IMR-90 (cell line): ENCODE data around the gene KRT83. TPM values are rescaled to one million over a fixed set of nuclear protein-coding genes. Genes with fewer than 3 reads are reported as not detected.

Source experiments
- ATAC-seq: fragments of 200-7000 bp; cut with Tn5 transposase; 2 replicates; pipeline ENCODE4 v1.9.1; 2020; ENCODE audit warnings: low read depth, mild to moderate bottlenecking, moderate library complexity
- BruUV-seq: library from RNA; stranded (reverse); fragments of 400-500 nt; replicated peaks from 2 replicates; lab custom pipeline; 2021; lab: Mats Ljungman, UMichigan
- CTCF ChIA-PET: fragments of 300-600 bp; formaldehyde crosslinking; extraction: SDS; loops from one replicate; lab custom pipeline; 2021; ENCODE audit warnings: antibody characterized with exemption; lab: Yijun Ruan, JAX
- POLR2A ChIA-PET: fragments of 300-600 bp; sonication (Branson Sonifier 250); formaldehyde crosslinking; loops from one replicate; lab custom pipeline; 2022; ENCODE audit warnings: antibody characterized with exemption; ENCODE audit not compliant: unreplicated experiment; lab: Charles Lee
- DNase-seq: peaks from one replicate; pipeline ENCODE4 v3.0.0; 2013
- H2AFZ ChIP-seq: replicated peaks from 2 replicates; pipeline ENCODE3; 2013; ENCODE audit warnings: low read length, mild to moderate bottlenecking; ENCODE audit not compliant: poor library complexity
- H2AK5ac ChIP-seq: 2 replicates; pipeline ENCODE4 v1.6.1; 2013; ENCODE audit warnings: low read depth, low read length, inconsistent platforms
- H2AK9ac ChIP-seq: replicated peaks from 2 replicates; pipeline ENCODE3; 2013; ENCODE audit warnings: mild to moderate bottlenecking, low read depth, low read length, moderate library complexity; ENCODE audit not compliant: poor library complexity
- H2BK120ac ChIP-seq: 2 replicates; pipeline ENCODE4 v1.6.1; 2013; ENCODE audit warnings: low read depth, low read length, inconsistent platforms
- H2BK15ac ChIP-seq: 3 replicates; pipeline ENCODE4 v1.6.1; 2013; ENCODE audit warnings: low read depth, low read length, inconsistent platforms
- H2BK20ac ChIP-seq: 2 replicates; pipeline ENCODE4 v1.6.1; 2013; ENCODE audit warnings: low read depth, mild to moderate bottlenecking, inconsistent platforms, low read length, moderate library complexity
- H2BK5ac ChIP-seq: 2 replicates; pipeline ENCODE4 v1.6.1; 2013; ENCODE audit warnings: mild to moderate bottlenecking, low read depth, low read length, inconsistent platforms; ENCODE audit not compliant: poor library complexity, severe bottlenecking
- H3K14ac ChIP-seq: replicated peaks from 2 replicates; pipeline ENCODE4 v1.6.1; 2013; ENCODE audit warnings: low read depth, low read length, inconsistent platforms
- H3K18ac ChIP-seq: 2 replicates; pipeline ENCODE4 v1.6.1; 2013; ENCODE audit warnings: low read depth, low read length, control low read depth
- H3K23ac ChIP-seq: 2 replicates; pipeline ENCODE4 v1.6.1; 2013; ENCODE audit warnings: low read depth, low read length, inconsistent platforms
- H3K27ac ChIP-seq: 2 replicates; pipeline ENCODE4 v1.5.1; 2013; ENCODE audit warnings: mild to moderate bottlenecking, control low read depth, low read length; ENCODE audit not compliant: insufficient read depth
- H3K27me3 ChIP-seq: 2 replicates; pipeline ENCODE4 v1.6.1; 2013; ENCODE audit warnings: low read length; ENCODE audit not compliant: control insufficient read depth, insufficient read depth
- H3K36me3 ChIP-seq: 2 replicates; pipeline ENCODE4 v1.6.1; 2013; ENCODE audit warnings: low read length, mixed read lengths; ENCODE audit not compliant: control insufficient read depth, insufficient read depth
- H3K4ac ChIP-seq: 2 replicates; pipeline ENCODE4 v1.6.1; 2013; ENCODE audit warnings: low read depth, low read length, inconsistent platforms
- H3K4me1 ChIP-seq: 2 replicates; pipeline ENCODE4 v1.6.1; 2013; ENCODE audit warnings: low read length, mixed read lengths; ENCODE audit not compliant: control insufficient read depth, insufficient read depth
- H3K4me2 ChIP-seq: 2 replicates; pipeline ENCODE4 v1.6.1; 2013; ENCODE audit warnings: low read depth, mild to moderate bottlenecking, control low read depth, low read length, moderate library complexity
- H3K4me3 ChIP-seq: 2 replicates; pipeline ENCODE4 v1.5.1; 2013; ENCODE audit warnings: low read depth, mild to moderate bottlenecking, control low read depth, low read length, moderate library complexity; ENCODE audit not compliant: insufficient read depth
- H3K56ac ChIP-seq: 2 replicates; pipeline ENCODE4 v1.6.1; 2013; ENCODE audit warnings: low read length, inconsistent platforms; ENCODE audit not compliant: insufficient read depth; ENCODE audit errors: extremely low read depth
- H3K79me1 ChIP-seq, 2 experiments: 2 replicates each; pipeline ENCODE4 v1.6.1; 2013; ENCODE audit warnings: low read length in 2 of 2, inconsistent platforms in 1 of 2, low read depth in 1 of 2
- H3K9ac ChIP-seq: 2 replicates; pipeline ENCODE4 v1.6.1; 2013; ENCODE audit warnings: low read depth, low read length, control low read depth
- H3K9me1 ChIP-seq: 2 replicates; pipeline ENCODE4 v1.6.1; 2013; ENCODE audit warnings: low read length, inconsistent platforms; ENCODE audit not compliant: insufficient read depth
- H3K9me3 ChIP-seq: 2 replicates; pipeline ENCODE4 v1.6.1; 2013; ENCODE audit warnings: low read length; ENCODE audit not compliant: control insufficient read depth, insufficient read depth
- H4K20me1 ChIP-seq: 2 replicates; pipeline ENCODE4 v1.6.1; 2013; ENCODE audit warnings: low read length, inconsistent platforms; ENCODE audit not compliant: insufficient read depth
- H4K5ac ChIP-seq: 2 replicates; pipeline ENCODE4 v1.6.1; 2013; ENCODE audit warnings: mild to moderate bottlenecking, low read depth, low read length, control low read depth
- H4K8ac ChIP-seq, 2 experiments: 2 replicates each; pipeline ENCODE4 v1.6.1; 2013; ENCODE audit warnings: low read depth in 2 of 2, low read length in 2 of 2, control low read depth in 1 of 2, inconsistent platforms in 1 of 2
- H4K91ac ChIP-seq: 2 replicates; pipeline ENCODE4 v1.6.1; 2013; ENCODE audit warnings: low read depth, low read length, inconsistent platforms; ENCODE audit not compliant: insufficient read depth
- CEBPB ChIP-seq: IDR thresholded peaks from 2 replicates; pipeline ENCODE4 v1.6.1; 2012; ENCODE audit warnings: low read depth, low read length, improper control_type of control experiment
- CHD1 ChIP-seq: IDR thresholded peaks from 2 replicates; pipeline ENCODE4 v1.6.1; 2012; ENCODE audit warnings: low read depth, low read length, improper control_type of control experiment
- FOS ChIP-seq: fragments of 150-350 bp; IDR thresholded peaks from 2 replicates; pipeline ENCODE4 v1.6.1; 2016; ENCODE audit warnings: low read depth, low read length
- MAFK ChIP-seq: IDR thresholded peaks from 2 replicates; pipeline ENCODE4 v1.6.1; 2012; ENCODE audit warnings: low read depth, low read length, improper control_type of control experiment
- MXI1 ChIP-seq: IDR thresholded peaks from 2 replicates; pipeline ENCODE4 v1.6.1; 2012; ENCODE audit warnings: low read depth, mild to moderate bottlenecking, low read length, moderate library complexity, borderline replicate concordance
- NFE2L2 ChIP-seq: fragments of 150-350 bp; IDR thresholded peaks from 2 replicates; pipeline ENCODE4 v1.6.1; 2016; ENCODE audit warnings: low read depth, mild to moderate bottlenecking, low read length
- RCOR1 ChIP-seq: IDR thresholded peaks from 2 replicates; pipeline ENCODE4 v1.6.1; 2012; ENCODE audit warnings: mild to moderate bottlenecking, low read length, improper control_type of control experiment; ENCODE audit not compliant: insufficient replicate concordance
- RFX5 ChIP-seq: IDR thresholded peaks from 2 replicates; pipeline ENCODE4 v1.8.0; 2012; ENCODE audit warnings: low read depth, mild to moderate bottlenecking, low read length, moderate library complexity
- WGBS, 2 experiments: methylation state at CpG; one replicate each; pipeline versions ENCODE4 v1.1.5 to v1.1.7; 2013; ENCODE audit warnings: missing lambda C conversion rate in 2 of 2; ENCODE audit not compliant: insufficient read length in 1 of 2; ENCODE audit errors: extremely low coverage in 2 of 2; 5-methylcytosine and 5-hydroxymethylcytosine counted together
- dilution Hi-C: fragments of 300-500 bp; cut with HindIII; formaldehyde crosslinking; loops from one replicate; pipeline ENCODE4 v1.14.3; 2018; ENCODE audit warnings: low sequenced_read_pairs; ENCODE audit not compliant: unreplicated experiment
- in situ Hi-C: fragments of 300-500 bp; cut with MboI; formaldehyde crosslinking; loops from 3 replicates; pipeline ENCODE4 v1.14.3; 2019; ENCODE audit warnings: low sequenced_read_pairs, inconsistent platforms, mixed read lengths
- intact Hi-C: fragments of 100-400 bp; cut with micrococcal nuclease; formaldehyde crosslinking; loops from 2 replicates; pipeline ENCODE4 v1.10.0; 2022
- polyA plus RNA-seq, 3 experiments: library from polyadenylated mRNA; depleted of rRNA; stranded (reverse); fragments of >200 nt; gene quantifications; 2 replicates each; pipeline ENCODE4 v1.2.3, GENCODE V29; 2012; ENCODE audit warnings: low replicate concordance in 1 of 3
- total RNA-seq: library from RNA; depleted of rRNA; stranded (reverse); fragments of >200 nt; gene quantifications from 2 replicates; pipeline ENCODE4 v1.2.3, GENCODE V29; 2012

KRT83 gene
- total and polyA plus RNA-seq, 2 of the 4 experiments (the other 2 are of a cell fraction) = not detected

DNA sequence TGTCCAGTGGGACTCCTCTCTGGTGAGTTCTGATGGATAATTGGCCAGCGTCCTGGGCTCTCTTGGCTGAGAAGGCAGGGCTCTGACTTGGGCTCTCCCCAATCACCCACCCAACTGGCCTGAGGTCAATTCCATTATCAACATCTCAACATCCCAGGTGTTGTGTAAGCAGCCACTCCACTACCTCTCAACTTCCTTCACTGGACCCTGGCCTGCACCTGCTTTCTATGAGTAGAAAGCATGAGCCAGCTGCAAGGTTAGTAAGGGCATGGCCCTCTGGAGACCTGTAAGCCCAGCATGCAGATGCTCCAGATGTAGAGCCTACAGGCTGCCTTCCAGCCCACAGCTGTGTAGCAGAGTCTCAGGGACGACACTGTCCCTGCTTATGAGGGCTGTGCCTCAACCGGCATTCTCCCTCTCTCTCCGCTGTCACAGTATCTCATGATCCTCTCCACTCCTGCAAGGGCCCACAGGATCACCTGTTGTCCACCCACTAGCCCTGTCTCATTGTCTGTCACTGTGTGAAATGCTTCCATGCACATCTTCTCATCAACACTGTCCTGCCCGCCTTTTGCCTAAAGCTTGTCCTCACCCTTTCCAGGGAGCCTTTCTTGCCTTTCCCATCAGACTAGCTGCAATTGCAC is 24.5 kb downstream of the KRT83 start:
- BruUV-seq = no TSS peak
- no CpG with 5 or more reads among the region's 5 CpGs for WGBS, 2 experiments
- CTCF ChIA-PET = interaction anchor here (1.2 kb wide), 1 partner anchor 18 kb away, joined by 4 read pairs; no protein-coding TSS in a partner anchor

More for the DNA sequence above, 24.5 kb downstream of the KRT83 start:
- H2BK5ac ChIP-seq = no peak overlapping the region
- no peaks in the 10 kb centered on the region for H3K79me1 ChIP-seq
- H3K18ac ChIP-seq = no peak overlapping the region
- H3K23ac ChIP-seq = no peak overlapping the region
- H4K5ac ChIP-seq = no peak overlapping the region
- H3K4me1 ChIP-seq = no peaks in the 10 kb centered on the region
- H3K14ac ChIP-seq = no peak overlapping the region
- no peak for DNase-seq
- H2AK5ac ChIP-seq = no peak overlapping the region
- no peak overlapping the region for H3K56ac ChIP-seq
- H2AFZ ChIP-seq = no peak overlapping the region
- no peak overlapping the region for H3K4me3 ChIP-seq
- H4K8ac ChIP-seq = no peak overlapping the region
- no peak for TF ChIP-seq NFE2L2
- no peak for TF ChIP-seq MXI1
- no peak for TF ChIP-seq CEBPB
- no peak for TF ChIP-seq MAFK
- no peak for TF ChIP-seq CHD1
- no peak for TF ChIP-seq RCOR1
- TF ChIP-seq RFX5 = no peak
- TF ChIP-seq FOS = no peak
- H3K9me1 ChIP-seq = peaks cover 3% of the 10 kb centered on the region; the same call in 1 of the 2 replicates
- no peaks in the 10 kb centered on the region for H3K36me3 ChIP-seq
- in situ Hi-C loops = no loop called here
- H3K4me2 ChIP-seq = no peak overlapping the region
- no peak overlapping the region for H2BK15ac ChIP-seq
- H3K9ac ChIP-seq = no peak overlapping the region
- no peaks in the 10 kb centered on the region for H4K20me1 ChIP-seq
- H3K27ac ChIP-seq = no peak overlapping the region
- H2BK20ac ChIP-seq = no peak overlapping the region
- H4K91ac ChIP-seq = no peak overlapping the region
- H3K27me3 ChIP-seq = peaks cover 44% of the 10 kb centered on the region
- H3K9me3 ChIP-seq = 0 out of 2 replicates have a peak, but pooled peaks cover 2% of the 10 kb centered on the region
- intact Hi-C loops = no loop called here
- POLR2A ChIA-PET = no interaction called here
- no peak overlapping the region for H2BK120ac ChIP-seq
- no peak overlapping the region for H2AK9ac ChIP-seq
- H3K4ac ChIP-seq = no peak overlapping the region
- dilution Hi-C loops = no loop called here
- no peak for ATAC-seq
